T-helper 1 cell treated with Interleukin-12 subunit alpha and Interleukin-12 subunit beta and Interleukin-4 antibody, amounts not matched to agents 30 μg/mL and 1 μg/mL, for 36 hours (primary cell): Measurements from ENCODE around the gene NT5DC1.

ENCODE experiments used
- H3K27ac Mint-ChIP-seq: one replicate; pipeline ENCODE4 v1.8.0; 2021; ENCODE audit warnings: mild to moderate bottlenecking, mixed read lengths
- H3K27me3 Mint-ChIP-seq: one replicate; pipeline ENCODE4 v1.8.0; 2021; ENCODE audit warnings: low read depth, mixed read lengths
- H3K36me3 Mint-ChIP-seq: one replicate; pipeline ENCODE4 v1.8.0; 2021; ENCODE audit warnings: low read depth, mixed read lengths
- H3K4me1 Mint-ChIP-seq: one replicate; pipeline ENCODE4 v1.8.0; 2021; ENCODE audit warnings: low read depth, mixed read lengths
- H3K4me3 Mint-ChIP-seq: one replicate; pipeline ENCODE4 v1.8.0; 2021; ENCODE audit warnings: mild to moderate bottlenecking, moderate library complexity, mixed read lengths
- H3K9me3 Mint-ChIP-seq: one replicate; pipeline ENCODE4 v1.8.0; 2021; ENCODE audit warnings: mixed read lengths

NT5DC1 gene

DNA sequence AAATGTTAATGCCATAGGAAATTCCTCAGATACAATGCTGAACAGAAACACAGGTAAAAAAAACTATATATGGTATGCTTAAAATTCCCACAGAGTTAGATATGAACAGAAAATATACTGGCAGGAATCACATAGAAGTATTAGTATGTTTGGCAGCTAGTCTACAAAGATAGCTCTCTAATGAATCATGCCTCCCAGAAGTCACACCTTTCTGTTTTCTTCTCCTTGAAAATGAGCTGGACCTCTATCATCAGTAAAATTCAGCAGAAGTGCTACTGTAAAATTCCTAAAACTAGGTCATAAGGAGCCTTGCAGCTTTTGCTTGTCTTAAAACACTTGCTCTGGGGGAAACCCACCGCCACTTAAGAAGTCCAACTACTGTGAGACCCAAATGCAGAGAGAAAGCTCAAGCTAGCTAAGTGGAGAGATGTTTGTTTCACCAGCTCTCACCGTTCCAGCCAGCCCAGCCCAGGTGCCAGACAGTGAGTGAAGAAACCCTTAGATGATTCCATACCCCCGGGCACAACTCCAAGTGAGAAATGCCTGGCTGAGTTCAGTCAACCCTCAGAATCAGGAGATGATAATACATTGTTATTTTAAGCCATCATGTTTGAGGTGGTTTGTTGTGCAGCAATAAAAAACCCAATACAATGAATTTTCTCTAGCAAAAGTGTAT, 110.2 kb downstream of the NT5DC1 start:
- no peak overlapping the region for H3K4me3 Mint-ChIP-seq
- no peaks in the 10 kb centered on the region for H3K27me3 Mint-ChIP-seq
- no peaks in the 10 kb centered on the region for H3K9me3 Mint-ChIP-seq
- no peaks in the 10 kb centered on the region for H3K36me3 Mint-ChIP-seq
- no peaks in the 10 kb centered on the region for H3K4me1 Mint-ChIP-seq
- H3K27ac Mint-ChIP-seq: no peak overlapping the region

DNA sequence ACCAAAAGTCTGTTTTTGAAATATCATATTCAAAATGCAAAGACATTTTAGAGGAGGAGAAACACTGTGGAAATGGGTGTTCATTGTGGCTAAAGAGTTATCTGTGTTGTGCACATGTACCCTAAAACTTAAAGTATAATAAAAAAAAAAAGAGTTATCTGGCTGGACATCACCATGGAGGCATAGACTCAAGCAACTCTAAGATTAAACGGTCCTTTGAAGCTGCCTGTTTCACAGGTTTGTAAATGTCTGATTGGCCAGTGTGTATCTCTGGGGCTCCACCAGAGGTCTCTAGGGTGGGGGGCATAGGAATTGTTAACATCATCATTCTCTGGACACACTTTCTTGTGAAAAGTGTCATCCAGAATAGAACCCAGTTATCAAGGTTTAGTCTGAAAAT, 114.0 kb downstream of the NT5DC1 start:
- no peak overlapping the region for H3K4me3 Mint-ChIP-seq
- no peaks in the 10 kb centered on the region for H3K9me3 Mint-ChIP-seq
- no peaks in the 10 kb centered on the region for H3K4me1 Mint-ChIP-seq
- H3K27ac Mint-ChIP-seq: no peak overlapping the region
- H3K27me3 Mint-ChIP-seq: no peaks in the 10 kb centered on the region
- H3K36me3 Mint-ChIP-seq: no peaks in the 10 kb centered on the region

DNA sequence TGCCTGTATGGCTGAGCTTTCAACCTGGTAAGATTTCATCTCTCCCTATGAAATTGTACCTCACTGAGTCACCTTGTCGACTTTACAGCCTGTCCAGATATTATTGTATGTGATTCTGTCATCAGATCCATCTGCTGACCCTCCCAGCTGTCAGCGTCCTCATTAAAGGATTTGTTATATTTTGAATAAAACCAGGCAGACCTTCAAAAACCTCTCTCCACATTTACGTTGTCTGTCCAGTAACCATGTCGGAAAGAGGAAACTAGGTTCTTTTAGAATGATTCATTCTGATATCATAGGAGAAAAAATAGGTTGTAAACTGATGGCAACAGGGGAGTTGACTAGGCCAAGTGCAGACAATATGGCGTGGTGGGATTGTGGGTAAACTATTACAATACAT, 114.8 kb downstream of the NT5DC1 start:
- no peaks in the 10 kb centered on the region for H3K36me3 Mint-ChIP-seq
- H3K27me3 Mint-ChIP-seq: no peaks in the 10 kb centered on the region
- no peaks in the 10 kb centered on the region for H3K9me3 Mint-ChIP-seq
- H3K4me3 Mint-ChIP-seq: no peak overlapping the region
- H3K27ac Mint-ChIP-seq: no peak overlapping the region
- H3K4me1 Mint-ChIP-seq: no peaks in the 10 kb centered on the region

DNA sequence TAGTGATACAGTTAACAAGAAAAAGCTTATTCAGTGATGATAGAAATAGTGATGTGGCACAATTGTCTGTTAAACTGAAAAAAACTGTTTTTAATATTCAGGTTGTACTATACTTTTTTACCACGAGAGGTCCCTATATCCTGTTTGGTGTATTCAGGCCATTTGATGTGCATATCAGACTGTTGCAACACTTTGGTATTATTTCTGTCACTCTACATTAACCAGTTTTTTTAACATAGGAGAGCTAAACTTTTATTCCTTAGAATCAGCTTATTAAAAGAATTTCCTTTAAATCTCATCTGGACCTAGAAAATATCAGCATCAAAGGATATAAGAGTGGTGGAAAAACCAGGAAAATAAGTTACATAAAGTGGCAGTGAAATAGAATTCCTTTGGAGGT, 116.4 kb downstream of the NT5DC1 start:
- Mint-ChIP-seq H3K4me3 (no peak overlapping the region), H3K27ac (no peak overlapping the region), H3K27me3 (no peaks in the 10 kb centered on the region), H3K4me1 (no peaks in the 10 kb centered on the region), H3K36me3 (no peaks in the 10 kb centered on the region), H3K9me3 (no peaks in the 10 kb centered on the region)

DNA sequence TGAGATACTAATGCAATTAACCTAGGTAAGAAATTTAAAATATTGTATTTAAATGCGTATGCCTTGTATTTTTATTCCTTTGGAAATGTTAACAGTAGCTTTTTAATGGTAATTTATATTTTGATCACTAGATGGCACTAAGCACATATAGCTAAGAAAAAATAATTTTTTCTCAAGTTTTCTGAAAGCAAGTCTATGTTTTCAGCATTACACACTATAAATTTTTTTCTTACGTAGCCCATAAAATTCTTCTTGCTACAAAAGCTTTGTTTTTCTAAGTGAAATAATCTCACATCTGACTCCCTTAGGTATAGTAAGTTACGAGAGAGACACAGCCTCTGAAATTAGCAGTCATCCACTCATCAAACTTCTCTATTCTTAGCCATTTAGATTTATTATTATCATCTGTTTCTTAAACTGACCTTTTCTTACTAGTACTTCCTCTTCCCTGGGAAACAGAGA, 117.5 kb downstream of the NT5DC1 start:
- Mint-ChIP-seq H3K27me3 (no peaks in the 10 kb centered on the region), H3K36me3 (no peaks in the 10 kb centered on the region), H3K9me3 (no peaks in the 10 kb centered on the region), H3K4me1 (no peaks in the 10 kb centered on the region), H3K4me3 (no peak overlapping the region), H3K27ac (no peak overlapping the region)

DNA sequence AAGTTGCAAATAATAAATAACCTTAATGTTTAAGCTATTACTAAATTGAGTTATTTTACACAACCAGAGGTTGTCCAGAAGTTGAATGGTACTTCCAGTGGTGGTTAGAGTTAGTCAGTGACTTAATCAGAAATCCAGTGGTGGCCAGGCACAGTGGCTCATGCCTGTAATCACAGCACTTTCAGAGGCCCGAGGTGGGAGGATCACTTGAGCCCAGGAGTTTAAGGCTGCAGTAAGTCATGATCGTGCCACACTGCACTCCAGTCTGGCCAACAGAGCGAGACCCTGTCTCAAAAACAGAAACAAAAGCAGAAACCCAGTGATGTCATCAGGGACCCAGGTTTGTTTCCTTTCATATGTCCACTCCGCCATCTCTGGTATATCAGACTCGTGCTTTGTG, 118.2 kb downstream of the NT5DC1 start:
- H3K36me3 Mint-ChIP-seq: no peaks in the 10 kb centered on the region
- H3K9me3 Mint-ChIP-seq: no peaks in the 10 kb centered on the region
- H3K4me3 Mint-ChIP-seq: no peak overlapping the region
- H3K4me1 Mint-ChIP-seq: no peaks in the 10 kb centered on the region
- H3K27ac Mint-ChIP-seq: no peak overlapping the region
- no peaks in the 10 kb centered on the region for H3K27me3 Mint-ChIP-seq

DNA sequence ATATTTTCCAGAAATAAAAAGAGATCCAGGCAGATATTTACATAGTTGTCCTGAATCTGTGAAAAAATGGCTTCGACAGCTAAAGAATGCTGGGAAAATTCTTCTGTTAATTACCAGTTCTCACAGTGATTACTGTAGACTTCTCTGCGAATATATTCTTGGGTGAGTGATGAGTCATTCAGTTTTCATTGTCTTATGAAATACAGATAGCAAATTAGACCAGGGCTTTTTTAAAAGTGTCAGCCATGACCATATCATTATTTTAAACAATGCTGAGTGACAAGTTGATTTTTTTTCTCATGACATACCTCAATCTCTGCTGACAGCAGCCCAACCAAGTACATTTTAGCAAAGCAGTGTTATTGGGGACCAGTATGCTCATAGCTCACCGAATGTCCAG, 120.4 kb downstream of the NT5DC1 start:
- Mint-ChIP-seq H3K4me1 (no peaks in the 10 kb centered on the region), H3K27ac (no peak overlapping the region), H3K4me3 (no peak overlapping the region), H3K9me3 (no peaks in the 10 kb centered on the region), H3K27me3 (no peaks in the 10 kb centered on the region), H3K36me3 (no peaks in the 10 kb centered on the region)

DNA sequence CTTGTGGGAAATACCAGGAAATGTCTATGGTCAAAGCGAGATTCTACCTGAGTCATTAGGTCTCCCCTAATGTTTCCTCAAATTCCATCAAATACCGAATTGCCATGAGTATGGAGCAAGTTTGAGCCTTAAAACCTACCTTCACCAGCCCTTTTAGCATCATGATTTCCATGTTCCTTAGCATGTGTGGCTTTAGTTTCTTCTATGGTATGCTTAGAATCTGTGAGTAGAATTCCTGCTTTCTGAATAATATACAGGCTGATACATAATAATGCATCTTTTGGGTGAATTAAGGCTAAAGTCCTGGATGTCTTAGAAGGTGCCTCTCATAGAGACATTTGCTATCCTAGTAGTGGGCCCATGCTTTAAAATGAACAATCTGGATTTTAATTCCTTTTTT, 121.3 kb downstream of the NT5DC1 start:
- H3K36me3 Mint-ChIP-seq: no peaks in the 10 kb centered on the region
- no peak overlapping the region for H3K4me3 Mint-ChIP-seq
- H3K9me3 Mint-ChIP-seq: no peaks in the 10 kb centered on the region
- H3K27me3 Mint-ChIP-seq: no peaks in the 10 kb centered on the region
- H3K27ac Mint-ChIP-seq: no peak overlapping the region
- no peaks in the 10 kb centered on the region for H3K4me1 Mint-ChIP-seq

DNA sequence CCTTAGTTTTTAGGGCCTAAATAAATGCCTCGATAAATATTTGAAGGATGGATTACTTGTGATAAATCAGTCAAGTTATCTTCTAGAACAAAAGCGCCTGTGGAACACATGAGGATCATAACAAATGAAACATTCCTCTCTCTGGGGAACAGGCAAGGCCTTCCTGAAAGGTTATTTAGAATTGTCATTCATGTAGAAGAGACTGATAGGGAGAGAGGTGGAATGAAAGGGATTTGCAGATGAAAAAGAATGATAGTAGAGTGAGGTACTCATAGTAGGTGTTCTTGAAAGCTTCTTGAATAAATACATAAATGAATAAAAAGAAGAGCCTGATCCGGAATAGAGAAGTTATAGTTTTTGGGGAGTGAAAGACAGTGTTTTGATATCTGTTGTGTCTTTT, 122.7 kb downstream of the NT5DC1 start:
- Mint-ChIP-seq H3K4me3 (no peak overlapping the region), H3K27me3 (no peaks in the 10 kb centered on the region), H3K4me1 (no peaks in the 10 kb centered on the region), H3K9me3 (no peaks in the 10 kb centered on the region), H3K27ac (no peak overlapping the region), H3K36me3 (no peaks in the 10 kb centered on the region)

DNA sequence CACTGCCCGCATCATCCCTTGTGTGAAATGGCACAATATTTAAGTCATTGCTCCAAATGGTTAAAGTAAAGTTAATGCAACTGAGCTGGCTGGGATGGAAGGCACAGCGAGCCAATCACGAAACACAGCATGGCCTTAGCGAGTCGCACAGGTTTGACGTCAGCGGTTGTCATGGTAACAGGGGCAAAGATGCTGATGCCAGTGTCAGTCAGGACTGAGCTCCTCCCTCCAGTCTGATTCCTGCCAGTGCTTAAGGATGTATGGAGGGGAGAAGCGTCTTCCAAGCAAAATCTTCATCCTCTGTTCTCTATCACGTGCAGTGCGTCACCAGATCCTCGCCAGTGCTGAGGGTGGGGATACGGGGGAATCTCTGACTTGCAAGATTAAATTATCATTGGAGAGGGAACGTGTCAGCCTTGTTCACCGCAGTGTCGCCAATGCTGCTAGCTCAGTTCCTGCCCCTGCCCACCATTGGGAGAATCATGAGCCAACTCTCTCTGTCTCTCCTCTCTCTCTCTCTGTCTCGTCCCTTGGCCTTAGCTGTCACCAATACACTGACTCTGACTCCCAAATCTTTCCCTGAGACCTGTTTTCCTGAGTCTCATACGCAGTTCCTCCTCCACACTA, 128.7 kb downstream of the NT5DC1 start:
- H3K4me1 Mint-ChIP-seq: no peaks in the 10 kb centered on the region
- H3K9me3 Mint-ChIP-seq: no peaks in the 10 kb centered on the region
- H3K36me3 Mint-ChIP-seq: no peaks in the 10 kb centered on the region
- H3K27me3 Mint-ChIP-seq: no peaks in the 10 kb centered on the region
- H3K27ac Mint-ChIP-seq: no peak overlapping the region
- no peak overlapping the region for H3K4me3 Mint-ChIP-seq

DNA sequence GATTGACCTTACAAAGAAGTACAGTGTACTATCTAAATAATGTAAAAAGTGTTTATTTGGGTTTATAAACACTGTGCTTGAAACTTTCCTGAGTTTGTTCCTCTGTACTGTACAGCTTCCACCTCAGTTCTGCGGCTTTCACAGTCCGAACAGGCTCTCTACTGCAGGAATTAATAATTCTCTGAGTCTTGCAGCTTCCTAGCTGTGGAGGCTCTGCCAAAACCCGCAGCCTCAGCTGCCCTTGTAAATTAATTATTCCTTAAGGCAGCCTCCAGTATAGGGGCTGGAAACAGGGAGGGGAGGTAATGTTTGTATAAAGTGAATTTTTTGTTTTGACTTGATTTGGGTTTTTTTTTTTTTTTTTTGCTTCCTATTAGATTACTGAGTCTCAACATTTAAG, 134.0 kb downstream of the NT5DC1 start:
- Mint-ChIP-seq H3K9me3 (no peaks in the 10 kb centered on the region), H3K4me3 (no peak overlapping the region), H3K4me1 (no peaks in the 10 kb centered on the region), H3K27ac (no peak overlapping the region), H3K27me3 (no peaks in the 10 kb centered on the region), H3K36me3 (no peaks in the 10 kb centered on the region)

DNA sequence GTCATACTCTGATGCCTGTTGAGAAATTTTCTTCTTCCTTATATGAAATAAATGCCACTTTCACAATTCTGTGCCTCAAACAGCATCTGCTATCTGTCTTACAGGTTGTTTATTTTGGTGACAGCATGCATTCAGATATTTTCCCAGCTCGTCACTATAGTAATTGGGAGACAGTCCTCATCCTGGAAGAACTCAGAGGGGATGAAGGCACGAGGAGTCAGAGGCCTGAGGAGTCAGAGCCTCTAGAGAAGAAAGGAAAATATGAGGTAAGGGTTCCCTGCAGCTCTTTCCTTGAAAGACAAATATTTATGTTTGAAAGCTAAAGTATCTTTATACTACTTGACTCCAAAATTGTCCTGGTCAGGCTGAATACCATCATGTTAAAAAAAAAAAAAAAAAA, 137.4 kb downstream of the NT5DC1 start:
- no peak overlapping the region for H3K27ac Mint-ChIP-seq
- no peak overlapping the region for H3K4me3 Mint-ChIP-seq
- no peaks in the 10 kb centered on the region for H3K27me3 Mint-ChIP-seq
- no peaks in the 10 kb centered on the region for H3K36me3 Mint-ChIP-seq
- H3K4me1 Mint-ChIP-seq: no peaks in the 10 kb centered on the region
- no peaks in the 10 kb centered on the region for H3K9me3 Mint-ChIP-seq

DNA sequence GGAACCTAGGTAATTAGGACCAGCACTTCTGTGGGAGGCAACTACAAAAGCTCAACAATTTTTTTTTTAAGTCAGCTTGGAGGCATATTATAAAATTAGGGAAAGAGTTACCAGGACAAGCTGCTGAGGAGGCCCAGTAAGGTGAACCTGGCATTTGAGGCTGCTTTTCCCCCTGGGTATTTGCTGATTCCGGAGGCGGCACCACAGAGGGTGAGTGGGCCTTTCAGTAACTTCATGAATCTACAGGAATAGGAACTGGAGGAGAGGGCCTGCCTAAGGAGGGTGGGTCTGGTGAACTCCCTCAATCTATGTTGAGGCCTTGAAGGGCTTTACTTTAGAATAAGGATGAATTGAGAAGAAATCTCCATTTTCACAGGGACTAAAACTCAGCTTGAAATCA, 138.6 kb downstream of the NT5DC1 start:
- no peaks in the 10 kb centered on the region for H3K27me3 Mint-ChIP-seq
- H3K4me3 Mint-ChIP-seq: no peak overlapping the region
- no peak overlapping the region for H3K27ac Mint-ChIP-seq
- no peaks in the 10 kb centered on the region for H3K36me3 Mint-ChIP-seq
- H3K9me3 Mint-ChIP-seq: no peaks in the 10 kb centered on the region
- no peaks in the 10 kb centered on the region for H3K4me1 Mint-ChIP-seq

DNA sequence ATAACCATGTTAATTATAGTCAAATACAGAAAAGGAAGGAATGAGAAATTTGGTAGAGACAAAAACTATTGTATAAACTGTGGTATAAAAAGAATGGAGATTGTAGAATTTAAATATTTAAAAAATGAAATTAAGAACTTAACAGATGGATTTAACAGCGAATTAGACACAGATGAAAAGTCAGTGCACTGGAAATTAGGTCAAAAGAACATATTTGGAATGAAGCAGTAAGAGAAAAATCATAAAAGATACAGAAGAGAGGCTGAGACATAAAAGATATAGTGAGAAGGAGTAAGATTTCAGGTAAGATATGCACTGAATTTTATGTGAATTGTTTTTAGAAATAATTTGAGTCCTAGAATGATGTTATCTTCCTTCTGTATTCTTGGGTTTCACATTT, 139.2 kb downstream of the NT5DC1 start:
- Mint-ChIP-seq H3K27ac (no peak overlapping the region), H3K9me3 (no peaks in the 10 kb centered on the region), H3K4me1 (no peaks in the 10 kb centered on the region), H3K4me3 (no peak overlapping the region), H3K27me3 (no peaks in the 10 kb centered on the region), H3K36me3 (no peaks in the 10 kb centered on the region)

DNA sequence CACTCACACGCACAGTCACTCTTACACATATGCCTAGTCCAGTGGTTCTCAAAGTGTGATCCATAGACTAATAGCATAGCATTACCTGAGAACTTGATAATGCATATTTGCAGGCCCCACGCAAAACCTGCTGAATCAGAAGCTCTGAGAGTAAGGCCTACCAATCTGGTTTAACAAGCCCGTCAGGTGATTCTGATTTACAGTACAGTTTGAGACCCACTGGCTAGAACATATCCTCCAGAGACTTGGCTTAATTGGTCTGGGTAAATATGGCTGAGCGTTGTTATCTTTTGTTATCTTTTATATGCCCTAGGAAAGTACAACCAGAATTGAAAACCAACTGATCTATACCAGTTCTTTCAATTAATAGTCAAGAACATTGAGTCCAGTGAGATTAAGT, 143.6 kb downstream of the NT5DC1 start:
- Mint-ChIP-seq H3K27me3 (no peaks in the 10 kb centered on the region), H3K36me3 (peaks cover 5% of the 10 kb centered on the region), H3K4me3 (no peak overlapping the region), H3K9me3 (no peaks in the 10 kb centered on the region), H3K27ac (no peak overlapping the region), H3K4me1 (peaks cover 5% of the 10 kb centered on the region)
